HepG2 (cell line): ENCODE measurements around the gene DAZAP1. TPM values are rescaled to one million over a fixed set of nuclear protein-coding genes. Genes with fewer than 3 reads are reported as not detected.

Experiments
- CBX2 ChIP-seq, 2 experiments: fragments of 200-600 bp in 1 of 2; sonication (generic); formaldehyde crosslinking in 1 of 2; IDR thresholded peaks; 2 replicates each; pipeline versions ENCODE4 v1.7.0 to v1.8.1; 2018 to 2022; ENCODE audit warnings: low read depth in 2 of 2, low read length in 1 of 2, mild to moderate bottlenecking in 1 of 2, missing genetic modification reagents in 1 of 2
- CEBPB ChIP-seq: IDR thresholded peaks from 2 replicates; pipeline ENCODE4 v1.6.1; 2011; ENCODE audit warnings: low read depth, low read length, improper control_type of control experiment, borderline replicate concordance
- FOXO1 ChIP-seq: sonication (generic); formaldehyde crosslinking; IDR thresholded peaks from 2 replicates; pipeline ENCODE4 v1.4.0; 2020; ENCODE audit warnings: missing genetic modification reagents
- HNF4G ChIP-seq, 2 experiments: sonication (generic) in 1 of 2; formaldehyde crosslinking in 1 of 2; IDR thresholded peaks; 2 replicates each; pipeline versions ENCODE4 v1.4.0 to v1.6.1; 2011 to 2020; ENCODE audit warnings: borderline replicate concordance in 2 of 2, low read depth in 2 of 2, mild to moderate bottlenecking in 2 of 2, low read length in 1 of 2, missing genetic modification reagents in 1 of 2, moderate library complexity in 1 of 2
- KAT8 ChIP-seq: IDR thresholded peaks from 2 replicates; pipeline ENCODE4 v1.6.1; 2016; ENCODE audit warnings: missing genetic modification reagents, missing compliant biosample characterization
- NFKBIZ ChIP-seq: IDR thresholded peaks from 2 replicates; pipeline ENCODE4 v1.6.1; 2018; ENCODE audit warnings: missing genetic modification reagents, missing compliant biosample characterization
- RXRB ChIP-seq: IDR thresholded peaks from 2 replicates; pipeline ENCODE4 v1.6.1; 2016; ENCODE audit warnings: borderline replicate concordance, missing genetic modification reagents, missing compliant biosample characterization
- SMAD3 ChIP-seq: sonication (generic); formaldehyde crosslinking; IDR thresholded peaks from 2 replicates; pipeline ENCODE4 v1.4.0; 2020; ENCODE audit warnings: missing genetic modification reagents
- SRY ChIP-seq: sonication (generic); formaldehyde crosslinking; IDR thresholded peaks from 2 replicates; pipeline ENCODE4 v1.8.0; 2022; ENCODE audit warnings: mild to moderate bottlenecking, missing genetic modification reagents
- ZFY ChIP-seq: sonication (generic); formaldehyde crosslinking; IDR thresholded peaks from 2 replicates; pipeline ENCODE4 v1.4.0; 2020; ENCODE audit warnings: missing genetic modification reagents
- ZMYM4 ChIP-seq: sonication (generic); formaldehyde crosslinking; IDR thresholded peaks from 2 replicates; pipeline ENCODE4 v1.8.1; 2023; ENCODE audit warnings: mild to moderate bottlenecking, missing genetic modification reagents
- ZNF251 ChIP-seq: sonication (generic); formaldehyde crosslinking; IDR thresholded peaks from 2 replicates; pipeline ENCODE4 v1.9.0; 2021; ENCODE audit warnings: mild to moderate bottlenecking, missing genetic modification reagents
- ZNF83 ChIP-seq: sonication (generic); formaldehyde crosslinking; IDR thresholded peaks from 2 replicates; pipeline ENCODE4 v1.4.0; 2020; ENCODE audit warnings: missing genetic modification reagents, mild to moderate bottlenecking, borderline replicate concordance
- polyA plus RNA-seq, 8 experiments: library from polyadenylated mRNA; depleted of rRNA in 3 of 8; stranded (reverse) in 7 of 8; unstranded in 1 of 8; fragments of >200 nt; fragmentation: Illumina TruSeq in 4 of 8; extraction: Trizol in 4 of 8; gene quantifications; 2 replicates each; pipeline versions ENCODE4 v1.2.1 to v1.2.3, GENCODE V29; 2011 to 2016; ENCODE audit warnings: low read depth in 4 of 8, missing spikeins in 1 of 8, mixed read lengths in 1 of 8; ENCODE audit not compliant: insufficient read depth in 1 of 8
- total RNA-seq, 5 experiments: library from RNA; depleted of rRNA; stranded (reverse); fragments of >200 nt; fragmentation: Illumina TruSeq; extraction: Trizol; gene quantifications; 2 replicates each; pipeline ENCODE4 v1.2.3, GENCODE V29; 2016; ENCODE audit warnings: low read depth in 1 of 5
- TF ChIP-seq, protein P1 (sequence below): sonication (generic); formaldehyde crosslinking; IDR thresholded peaks from 2 replicates; pipeline ENCODE4 v1.8.1; 2023; ENCODE audit warnings: mild to moderate bottlenecking, moderate library complexity, missing genetic modification reagents
- TF ChIP-seq, protein P2 (sequence below): sonication (generic); formaldehyde crosslinking; IDR thresholded peaks from 2 replicates; pipeline ENCODE4 v1.9.0; 2022; ENCODE audit warnings: low read depth, missing genetic modification reagents
- TF ChIP-seq, protein P3 (sequence below): sonication (generic); formaldehyde crosslinking; IDR thresholded peaks from 2 replicates; pipeline ENCODE4 v1.5.1; 2020; ENCODE audit warnings: mild to moderate bottlenecking, missing genetic modification reagents
- TF ChIP-seq, protein P4 (sequence below): IDR thresholded peaks from 2 replicates; pipeline ENCODE4 v1.6.1; 2016; ENCODE audit warnings: missing compliant biosample characterization, missing genetic modification reagents, borderline replicate concordance

Gene DAZAP1
- total and polyA plus RNA-seq, 2 of the 13 experiments (the other 11 are each of a cell fraction or from before 2014, with no cell fraction given) = 63.3 to 79.2 TPM

DNA sequence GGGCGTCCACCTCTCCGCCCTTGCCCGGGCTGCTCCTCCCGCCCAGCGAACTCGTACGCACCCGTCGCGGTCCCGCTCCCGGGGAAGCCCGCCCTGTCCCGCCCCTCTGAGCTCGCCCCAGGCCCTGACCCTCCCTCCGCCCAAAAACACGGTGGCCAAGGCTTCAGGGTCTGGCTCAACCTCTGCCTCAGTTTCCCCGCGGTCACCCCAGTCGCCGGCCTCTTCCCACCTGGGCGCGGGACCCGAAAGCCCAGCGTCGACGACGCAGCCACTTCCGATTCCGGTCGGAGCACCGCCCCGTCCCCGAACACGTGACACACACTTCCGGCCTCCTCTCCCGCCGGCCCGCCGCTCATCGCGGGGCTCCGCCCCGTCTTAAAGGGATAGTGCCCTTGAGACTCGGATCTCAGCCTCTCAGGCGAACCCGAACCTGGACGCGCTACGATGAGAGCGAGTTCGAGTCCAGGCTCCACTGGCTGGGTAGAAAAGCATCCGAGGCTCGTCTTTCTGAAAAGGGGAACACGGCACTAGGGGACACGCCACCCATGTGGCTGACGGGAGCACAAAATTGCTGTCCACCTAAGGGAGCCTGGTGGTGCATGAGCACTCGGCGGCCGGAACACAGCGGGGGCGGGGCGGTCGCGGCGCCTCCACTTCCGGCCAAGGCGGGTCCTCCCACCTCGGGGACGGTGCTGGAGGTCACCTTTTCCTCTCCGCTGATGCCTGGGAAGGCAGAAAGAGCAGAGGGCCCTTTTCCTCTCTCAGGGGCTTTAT lies 71.7 kb downstream of the DAZAP1 start, which contains the start of gene C19orf25 (continued):
- TF ChIP-seq CBX2 (IDR thresholded peaks at IDR 0.05; ENCODE audit: low read depth, low read length) = no peak
- TF ChIP-seq CBX2 (CRISPR knock-in tag; IDR thresholded peaks at IDR 0.05; ENCODE audit: low read depth) = no peak
- 0 out of 2 replicates have a peak, but pooled peaks have one; percentile 35 for TF ChIP-seq SRY (CRISPR knock-in tag)
- TF ChIP-seq RXRB (CRISPR knock-in tag) = peak; percentile 54; the same call in 1 of the 2 replicates
- TF ChIP-seq HNF4G (IDR thresholded peaks at IDR 0.05; ENCODE audit: borderline replicate concordance, low read depth, low read length) = no peak
- peak; percentile 29; the same call in 1 of the 2 replicates for TF ChIP-seq HNF4G (CRISPR knock-in tag; IDR thresholded peaks at IDR 0.05; ENCODE audit: borderline replicate concordance, low read depth)
- peak; percentile 53 for TF ChIP-seq ZFY (CRISPR knock-in tag)
- peak; percentile 35; the same call in 1 of the 2 replicates for TF ChIP-seq SMAD3 (CRISPR knock-in tag)
- TF ChIP-seq ZNF251 = no peak
- 0 out of 2 replicates have a peak, but pooled peaks have one; percentile 36 for TF ChIP-seq ZNF83
- peak; percentile 92 for TF ChIP-seq KAT8
- no peak for TF ChIP-seq NFKBIZ (CRISPR knock-in tag)
- TF ChIP-seq FOXO1 (CRISPR knock-in tag) = peak; percentile 9; the same call in 1 of the 2 replicates
- TF ChIP-seq ZMYM4 = peak; percentile 56; the same call in 1 of the 2 replicates
- TF ChIP-seq, protein P1, sequence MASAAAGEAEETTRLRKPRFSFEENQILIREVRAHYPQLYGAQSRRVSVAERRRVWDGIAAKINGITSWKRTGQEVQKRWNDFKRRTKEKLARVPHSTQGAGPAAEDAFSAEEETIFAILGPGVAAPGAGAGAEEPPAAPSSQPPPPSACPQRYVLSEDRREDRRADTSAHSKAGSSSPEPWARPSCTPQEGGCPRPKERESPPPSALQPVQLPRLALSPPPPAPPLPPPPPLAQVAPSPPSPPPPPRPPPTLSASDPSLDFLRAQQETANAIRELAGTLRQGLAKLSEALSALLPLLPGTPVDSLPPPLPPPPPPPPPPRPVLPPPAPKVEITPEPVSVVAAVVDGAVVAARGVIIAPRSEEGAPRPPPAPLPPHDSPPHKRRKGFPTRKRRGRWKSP (CRISPR knock-in tag) = 0 out of 2 replicates have a peak, but pooled peaks have one; percentile 33
- TF ChIP-seq, protein P2, sequence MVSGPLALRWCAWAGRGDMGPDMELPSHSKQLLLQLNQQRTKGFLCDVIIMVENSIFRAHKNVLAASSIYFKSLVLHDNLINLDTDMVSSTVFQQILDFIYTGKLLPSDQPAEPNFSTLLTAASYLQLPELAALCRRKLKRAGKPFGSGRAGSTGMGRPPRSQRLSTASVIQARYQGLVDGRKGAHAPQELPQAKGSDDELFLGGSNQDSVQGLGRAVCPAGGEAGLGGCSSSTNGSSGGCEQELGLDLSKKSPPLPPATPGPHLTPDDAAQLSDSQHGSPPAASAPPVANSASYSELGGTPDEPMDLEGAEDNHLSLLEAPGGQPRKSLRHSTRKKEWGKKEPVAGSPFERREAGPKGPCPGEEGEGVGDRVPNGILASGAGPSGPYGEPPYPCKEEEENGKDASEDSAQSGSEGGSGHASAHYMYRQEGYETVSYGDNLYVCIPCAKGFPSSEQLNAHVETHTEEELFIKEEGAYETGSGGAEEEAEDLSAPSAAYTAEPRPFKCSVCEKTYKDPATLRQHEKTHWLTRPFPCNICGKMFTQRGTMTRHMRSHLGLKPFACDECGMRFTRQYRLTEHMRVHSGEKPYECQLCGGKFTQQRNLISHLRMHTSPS (CRISPR knock-in tag) = peak; percentile 25; the same call in 1 of the 2 replicates
- TF ChIP-seq, protein P3, sequence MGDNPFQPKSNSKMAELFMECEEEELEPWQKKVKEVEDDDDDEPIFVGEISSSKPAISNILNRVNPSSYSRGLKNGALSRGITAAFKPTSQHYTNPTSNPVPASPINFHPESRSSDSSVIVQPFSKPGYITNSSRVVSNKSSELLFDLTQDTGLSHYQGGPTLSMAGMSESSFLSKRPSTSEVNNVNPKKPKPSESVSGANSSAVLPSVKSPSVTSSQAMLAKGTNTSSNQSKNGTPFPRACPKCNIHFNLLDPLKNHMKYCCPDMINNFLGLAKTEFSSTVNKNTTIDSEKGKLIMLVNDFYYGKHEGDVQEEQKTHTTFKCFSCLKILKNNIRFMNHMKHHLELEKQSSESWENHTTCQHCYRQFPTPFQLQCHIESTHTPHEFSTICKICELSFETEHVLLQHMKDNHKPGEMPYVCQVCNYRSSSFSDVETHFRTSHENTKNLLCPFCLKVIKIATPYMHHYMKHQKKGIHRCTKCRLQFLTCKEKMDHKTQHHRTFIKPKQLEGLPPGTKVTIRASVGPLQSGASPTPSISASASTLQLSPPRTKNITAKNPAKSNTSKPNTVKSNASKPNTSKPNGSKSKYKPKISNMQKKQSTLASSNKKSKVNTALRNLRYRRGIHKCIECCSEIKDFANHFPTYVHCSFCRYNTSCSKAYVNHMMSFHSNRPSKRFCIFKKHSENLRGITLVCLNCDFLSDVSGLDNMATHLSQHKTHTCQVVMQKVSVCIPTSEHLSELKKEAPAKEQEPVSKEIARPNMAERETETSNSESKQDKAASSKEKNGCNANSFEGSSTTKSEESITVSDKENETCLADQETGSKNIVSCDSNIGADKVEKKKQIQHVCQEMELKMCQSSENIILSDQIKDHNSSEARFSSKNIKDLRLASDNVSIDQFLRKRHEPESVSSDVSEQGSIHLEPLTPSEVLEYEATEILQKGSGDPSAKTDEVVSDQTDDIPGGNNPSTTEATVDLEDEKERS (CRISPR knock-in tag) = peak; percentile 40
- TF ChIP-seq, protein P4, sequence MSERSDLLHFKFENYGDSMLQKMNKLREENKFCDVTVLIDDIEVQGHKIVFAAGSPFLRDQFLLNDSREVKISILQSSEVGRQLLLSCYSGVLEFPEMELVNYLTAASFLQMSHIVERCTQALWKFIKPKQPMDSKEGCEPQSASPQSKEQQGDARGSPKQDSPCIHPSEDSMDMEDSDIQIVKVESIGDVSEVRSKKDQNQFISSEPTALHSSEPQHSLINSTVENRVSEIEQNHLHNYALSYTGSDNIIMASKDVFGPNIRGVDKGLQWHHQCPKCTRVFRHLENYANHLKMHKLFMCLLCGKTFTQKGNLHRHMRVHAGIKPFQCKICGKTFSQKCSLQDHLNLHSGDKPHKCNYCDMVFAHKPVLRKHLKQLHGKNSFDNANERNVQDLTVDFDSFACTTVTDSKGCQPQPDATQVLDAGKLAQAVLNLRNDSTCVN (CRISPR knock-in tag) = peak; percentile 58; the same call in 1 of the 2 replicates
- TF ChIP-seq CEBPB = no peak
